Neural cell (in vitro differentiated cells): ENCODE results near the gene SH3PXD2A.

ENCODE experiments used
- EZH2 ChIP-seq: fragments of 200-600, 300-800 bp; shearing (Covaris generic), sonication (generic); IDR thresholded peaks from 2 replicates; pipeline ENCODE4 v1.6.1; 2014; ENCODE audit warnings: antibody characterized with exemption, low read length, borderline replicate concordance, mild to moderate bottlenecking; ENCODE audit not compliant: insufficient read depth, poor library complexity, severe bottlenecking
- MXI1 ChIP-seq: fragments of 450-650 bp; conservative IDR thresholded peaks from 2 replicates; pipeline ENCODE4 v1.6.1; 2014; ENCODE audit warnings: antibody characterized with exemption, mild to moderate bottlenecking; ENCODE audit not compliant: poor library complexity, severe bottlenecking
- POLR2AphosphoS5 ChIP-seq: IDR thresholded peaks from 2 replicates; pipeline ENCODE4 v1.6.1; 2012
- RAD21 ChIP-seq: fragments of 450-650 bp; conservative IDR thresholded peaks from 2 replicates; pipeline ENCODE4 v1.6.1; 2014; ENCODE audit warnings: antibody characterized with exemption, mild to moderate bottlenecking, moderate library complexity
- SMC3 ChIP-seq: fragments of 450-650 bp; conservative IDR thresholded peaks from 2 replicates; pipeline ENCODE4 v1.6.1; 2014; ENCODE audit warnings: antibody characterized with exemption, mild to moderate bottlenecking, moderate library complexity; ENCODE audit not compliant: poor library complexity
- TAF1 ChIP-seq: IDR thresholded peaks from 2 replicates; pipeline ENCODE4 v1.6.1; 2012; ENCODE audit warnings: low read depth
- TF ChIP-seq, protein P1 (sequence below): fragments of 450-650 bp; IDR thresholded peaks from 2 replicates; pipeline ENCODE4 v1.5.1; 2014; ENCODE audit warnings: antibody characterized with exemption, mild to moderate bottlenecking, moderate library complexity; ENCODE audit not compliant: poor library complexity, severe bottlenecking
- TF ChIP-seq, protein P2 (sequence below): IDR thresholded peaks from 2 replicates; pipeline ENCODE4 v1.6.1; 2012; ENCODE audit warnings: borderline replicate concordance

DNA sequence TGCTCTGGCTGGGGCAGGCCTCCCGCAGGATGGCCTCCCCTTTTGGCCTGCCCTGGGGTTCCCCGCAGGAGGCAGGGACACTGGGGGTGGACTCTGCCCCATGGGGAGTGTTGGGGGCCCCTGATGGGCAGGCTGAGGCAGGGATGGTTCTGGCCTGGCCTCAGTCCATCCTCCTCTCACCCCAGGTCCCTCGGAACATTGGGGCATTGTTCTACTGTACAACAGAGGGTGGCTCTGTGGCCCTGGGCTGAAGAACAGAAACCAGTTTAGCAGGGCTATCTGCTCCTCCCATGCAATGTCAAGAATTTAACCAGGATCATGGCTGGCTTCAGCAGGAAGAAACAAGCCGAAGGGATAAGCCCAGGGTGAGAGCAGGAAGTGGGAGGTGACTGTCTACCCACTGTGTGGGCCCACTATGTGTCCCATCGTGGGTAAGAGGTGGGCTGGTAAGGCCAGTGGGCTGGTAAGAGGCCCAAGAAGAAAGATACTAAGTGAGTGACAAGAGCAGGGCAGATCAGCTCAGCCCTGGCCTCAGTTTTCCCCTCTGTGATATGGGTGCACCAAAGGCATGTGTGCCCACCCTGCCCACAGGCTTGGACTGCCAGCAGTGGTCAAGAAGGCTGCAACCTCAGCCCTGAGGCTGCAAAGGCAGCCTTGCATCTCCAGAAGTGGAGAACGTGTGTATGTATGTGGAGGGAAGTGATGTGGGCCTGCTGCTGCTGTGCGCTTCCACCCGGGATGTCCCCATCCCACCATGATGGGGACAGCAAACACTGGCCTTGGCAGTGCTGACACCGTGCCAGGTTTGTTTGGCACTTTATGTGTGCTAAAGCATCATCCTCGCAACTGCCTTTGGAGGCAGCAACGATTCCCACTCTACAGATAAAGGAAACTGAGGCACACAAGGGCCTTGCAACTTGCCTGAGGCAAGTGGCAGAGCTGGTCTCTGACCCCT lies 138.9 kb downstream of the SH3PXD2A start:
- TF ChIP-seq, protein P1, sequence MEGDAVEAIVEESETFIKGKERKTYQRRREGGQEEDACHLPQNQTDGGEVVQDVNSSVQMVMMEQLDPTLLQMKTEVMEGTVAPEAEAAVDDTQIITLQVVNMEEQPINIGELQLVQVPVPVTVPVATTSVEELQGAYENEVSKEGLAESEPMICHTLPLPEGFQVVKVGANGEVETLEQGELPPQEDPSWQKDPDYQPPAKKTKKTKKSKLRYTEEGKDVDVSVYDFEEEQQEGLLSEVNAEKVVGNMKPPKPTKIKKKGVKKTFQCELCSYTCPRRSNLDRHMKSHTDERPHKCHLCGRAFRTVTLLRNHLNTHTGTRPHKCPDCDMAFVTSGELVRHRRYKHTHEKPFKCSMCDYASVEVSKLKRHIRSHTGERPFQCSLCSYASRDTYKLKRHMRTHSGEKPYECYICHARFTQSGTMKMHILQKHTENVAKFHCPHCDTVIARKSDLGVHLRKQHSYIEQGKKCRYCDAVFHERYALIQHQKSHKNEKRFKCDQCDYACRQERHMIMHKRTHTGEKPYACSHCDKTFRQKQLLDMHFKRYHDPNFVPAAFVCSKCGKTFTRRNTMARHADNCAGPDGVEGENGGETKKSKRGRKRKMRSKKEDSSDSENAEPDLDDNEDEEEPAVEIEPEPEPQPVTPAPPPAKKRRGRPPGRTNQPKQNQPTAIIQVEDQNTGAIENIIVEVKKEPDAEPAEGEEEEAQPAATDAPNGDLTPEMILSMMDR, result no peak
- TF ChIP-seq TAF1 (no peak), EZH2 (no peak), POLR2AphosphoS5 (no peak), MXI1 (no peak), RAD21 (no peak), SMC3 (no peak)
- TF ChIP-seq, protein P2, sequence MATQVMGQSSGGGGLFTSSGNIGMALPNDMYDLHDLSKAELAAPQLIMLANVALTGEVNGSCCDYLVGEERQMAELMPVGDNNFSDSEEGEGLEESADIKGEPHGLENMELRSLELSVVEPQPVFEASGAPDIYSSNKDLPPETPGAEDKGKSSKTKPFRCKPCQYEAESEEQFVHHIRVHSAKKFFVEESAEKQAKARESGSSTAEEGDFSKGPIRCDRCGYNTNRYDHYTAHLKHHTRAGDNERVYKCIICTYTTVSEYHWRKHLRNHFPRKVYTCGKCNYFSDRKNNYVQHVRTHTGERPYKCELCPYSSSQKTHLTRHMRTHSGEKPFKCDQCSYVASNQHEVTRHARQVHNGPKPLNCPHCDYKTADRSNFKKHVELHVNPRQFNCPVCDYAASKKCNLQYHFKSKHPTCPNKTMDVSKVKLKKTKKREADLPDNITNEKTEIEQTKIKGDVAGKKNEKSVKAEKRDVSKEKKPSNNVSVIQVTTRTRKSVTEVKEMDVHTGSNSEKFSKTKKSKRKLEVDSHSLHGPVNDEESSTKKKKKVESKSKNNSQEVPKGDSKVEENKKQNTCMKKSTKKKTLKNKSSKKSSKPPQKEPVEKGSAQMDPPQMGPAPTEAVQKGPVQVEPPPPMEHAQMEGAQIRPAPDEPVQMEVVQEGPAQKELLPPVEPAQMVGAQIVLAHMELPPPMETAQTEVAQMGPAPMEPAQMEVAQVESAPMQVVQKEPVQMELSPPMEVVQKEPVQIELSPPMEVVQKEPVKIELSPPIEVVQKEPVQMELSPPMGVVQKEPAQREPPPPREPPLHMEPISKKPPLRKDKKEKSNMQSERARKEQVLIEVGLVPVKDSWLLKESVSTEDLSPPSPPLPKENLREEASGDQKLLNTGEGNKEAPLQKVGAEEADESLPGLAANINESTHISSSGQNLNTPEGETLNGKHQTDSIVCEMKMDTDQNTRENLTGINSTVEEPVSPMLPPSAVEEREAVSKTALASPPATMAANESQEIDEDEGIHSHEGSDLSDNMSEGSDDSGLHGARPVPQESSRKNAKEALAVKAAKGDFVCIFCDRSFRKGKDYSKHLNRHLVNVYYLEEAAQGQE, result no peak
